Coronary artery (tissue), 2 donors: Measurements from ENCODE around the gene FBXL19.

Experiments
- DNase-seq: peaks from one replicate; pipeline ENCODE4 v3.0.0-alpha.2; 2017; ENCODE audit warnings: low spot score
- H3K27ac ChIP-seq, 2 donors: fragments of 200-600 bp; sonication (generic); one replicate each; pipeline ENCODE4 v1.5.1; 2016 to 2019
- H3K4me3 ChIP-seq: fragments of 200-600 bp; sonication (generic); 2 replicates; pipeline ENCODE4 v1.5.1; 2016; ENCODE audit warnings: mild to moderate bottlenecking, moderate library complexity
- TF ChIP-seq, protein P1 (sequence below): fragments of 200-600 bp; sonication (generic); IDR thresholded peaks from one replicate; pipeline ENCODE4 v1.5.1; 2019; ENCODE audit warnings: antibody characterized with exemption

Gene FBXL19, protein sequence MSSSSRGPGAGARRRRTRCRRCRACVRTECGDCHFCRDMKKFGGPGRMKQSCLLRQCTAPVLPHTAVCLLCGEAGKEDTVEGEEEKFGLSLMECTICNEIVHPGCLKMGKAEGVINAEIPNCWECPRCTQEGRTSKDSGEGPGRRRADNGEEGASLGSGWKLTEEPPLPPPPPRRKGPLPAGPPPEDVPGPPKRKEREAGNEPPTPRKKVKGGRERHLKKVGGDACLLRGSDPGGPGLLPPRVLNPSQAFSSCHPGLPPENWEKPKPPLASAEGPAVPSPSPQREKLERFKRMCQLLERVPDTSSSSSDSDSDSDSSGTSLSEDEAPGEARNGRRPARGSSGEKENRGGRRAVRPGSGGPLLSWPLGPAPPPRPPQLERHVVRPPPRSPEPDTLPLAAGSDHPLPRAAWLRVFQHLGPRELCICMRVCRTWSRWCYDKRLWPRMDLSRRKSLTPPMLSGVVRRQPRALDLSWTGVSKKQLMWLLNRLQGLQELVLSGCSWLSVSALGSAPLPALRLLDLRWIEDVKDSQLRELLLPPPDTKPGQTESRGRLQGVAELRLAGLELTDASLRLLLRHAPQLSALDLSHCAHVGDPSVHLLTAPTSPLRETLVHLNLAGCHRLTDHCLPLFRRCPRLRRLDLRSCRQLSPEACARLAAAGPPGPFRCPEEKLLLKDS

DNA sequence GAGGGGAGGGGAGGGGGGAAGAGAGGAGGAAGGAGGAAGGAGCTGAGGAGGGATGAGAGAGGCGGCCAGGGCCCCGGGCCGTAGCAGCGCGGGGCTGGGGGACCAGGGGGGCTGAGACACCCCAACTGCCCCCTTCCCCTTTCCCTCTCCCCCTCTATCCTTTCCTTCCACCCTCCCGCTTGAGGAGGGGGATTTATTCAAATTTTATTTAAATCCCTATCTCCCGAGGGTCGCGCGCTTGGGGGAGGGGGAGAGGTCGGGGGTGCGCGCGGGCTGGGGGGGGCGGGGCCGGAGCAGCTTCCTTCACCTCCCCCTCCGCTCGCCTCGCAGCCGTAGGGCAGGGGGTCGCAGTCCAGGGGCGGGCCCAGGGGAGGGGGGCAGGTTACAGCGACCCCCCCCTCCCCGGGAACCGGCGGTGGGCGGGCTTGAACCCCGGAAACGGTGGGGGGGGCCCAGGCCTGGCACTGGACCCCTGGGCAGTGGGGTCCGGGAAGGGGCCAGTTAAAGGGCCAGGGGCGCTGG is at the start of gene FBXL19:
FBXL19 (plus strand) TSS at position 19 of the 522 bp plus-strand sequence. CDS start 2,183 bp downstream, outside the sequence.
- Histone ChIP-seq H3K4me3 (peak within 1 kb of the TSS; percentile 82), H3K27ac (peak within 1 kb of the TSS; percentile 93 to 95)
- peak; percentile 85 for DNase-seq
- TF ChIP-seq, protein P1, sequence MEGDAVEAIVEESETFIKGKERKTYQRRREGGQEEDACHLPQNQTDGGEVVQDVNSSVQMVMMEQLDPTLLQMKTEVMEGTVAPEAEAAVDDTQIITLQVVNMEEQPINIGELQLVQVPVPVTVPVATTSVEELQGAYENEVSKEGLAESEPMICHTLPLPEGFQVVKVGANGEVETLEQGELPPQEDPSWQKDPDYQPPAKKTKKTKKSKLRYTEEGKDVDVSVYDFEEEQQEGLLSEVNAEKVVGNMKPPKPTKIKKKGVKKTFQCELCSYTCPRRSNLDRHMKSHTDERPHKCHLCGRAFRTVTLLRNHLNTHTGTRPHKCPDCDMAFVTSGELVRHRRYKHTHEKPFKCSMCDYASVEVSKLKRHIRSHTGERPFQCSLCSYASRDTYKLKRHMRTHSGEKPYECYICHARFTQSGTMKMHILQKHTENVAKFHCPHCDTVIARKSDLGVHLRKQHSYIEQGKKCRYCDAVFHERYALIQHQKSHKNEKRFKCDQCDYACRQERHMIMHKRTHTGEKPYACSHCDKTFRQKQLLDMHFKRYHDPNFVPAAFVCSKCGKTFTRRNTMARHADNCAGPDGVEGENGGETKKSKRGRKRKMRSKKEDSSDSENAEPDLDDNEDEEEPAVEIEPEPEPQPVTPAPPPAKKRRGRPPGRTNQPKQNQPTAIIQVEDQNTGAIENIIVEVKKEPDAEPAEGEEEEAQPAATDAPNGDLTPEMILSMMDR, result no peak

DNA sequence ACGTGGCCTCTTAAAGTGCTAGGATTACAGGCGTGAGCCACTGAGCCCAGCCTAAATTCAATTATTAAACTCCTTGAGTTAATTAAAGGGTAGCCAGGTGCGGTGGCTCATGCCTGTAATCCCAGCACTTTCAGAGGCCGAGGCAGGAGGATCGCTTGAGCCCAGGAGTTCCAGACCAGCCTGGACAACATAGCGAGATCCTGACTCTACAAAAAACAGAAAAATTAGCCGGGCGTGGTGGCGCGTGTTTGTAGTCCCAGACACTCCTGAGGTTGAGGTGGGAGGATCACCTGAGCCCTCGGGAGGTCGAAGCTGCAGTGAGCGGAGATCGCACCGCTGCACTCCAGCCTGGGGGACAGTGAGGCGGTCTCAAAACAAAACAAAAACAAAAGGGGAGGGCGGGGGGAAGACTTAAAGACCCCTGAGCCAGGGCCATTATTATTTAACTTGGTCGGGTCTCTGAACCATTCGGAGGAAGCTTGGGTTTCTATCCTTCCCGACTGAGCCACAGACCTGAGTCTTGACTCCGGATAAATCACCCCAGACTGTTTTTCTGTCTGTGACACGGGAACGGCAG is 49.0 kb upstream of the FBXL19 start:
- Histone ChIP-seq H3K4me3 (peak overlapping the region; percentile 89), H3K27ac (peak overlapping the region; percentile 76 to 93)
- TF ChIP-seq, protein P1, result no peak
- DNase-seq, result no peak

GRCh38 chr16:30874821-30875717 is 48.3 kb upstream of the FBXL19 start:
- DNase-seq, result peak; percentile 90
- Histone ChIP-seq H3K27ac (peak overlapping the region; percentile 76 to 93), H3K4me3 (peak overlapping the region; percentile 89)
- TF ChIP-seq, protein P1, result no peak

DNA sequence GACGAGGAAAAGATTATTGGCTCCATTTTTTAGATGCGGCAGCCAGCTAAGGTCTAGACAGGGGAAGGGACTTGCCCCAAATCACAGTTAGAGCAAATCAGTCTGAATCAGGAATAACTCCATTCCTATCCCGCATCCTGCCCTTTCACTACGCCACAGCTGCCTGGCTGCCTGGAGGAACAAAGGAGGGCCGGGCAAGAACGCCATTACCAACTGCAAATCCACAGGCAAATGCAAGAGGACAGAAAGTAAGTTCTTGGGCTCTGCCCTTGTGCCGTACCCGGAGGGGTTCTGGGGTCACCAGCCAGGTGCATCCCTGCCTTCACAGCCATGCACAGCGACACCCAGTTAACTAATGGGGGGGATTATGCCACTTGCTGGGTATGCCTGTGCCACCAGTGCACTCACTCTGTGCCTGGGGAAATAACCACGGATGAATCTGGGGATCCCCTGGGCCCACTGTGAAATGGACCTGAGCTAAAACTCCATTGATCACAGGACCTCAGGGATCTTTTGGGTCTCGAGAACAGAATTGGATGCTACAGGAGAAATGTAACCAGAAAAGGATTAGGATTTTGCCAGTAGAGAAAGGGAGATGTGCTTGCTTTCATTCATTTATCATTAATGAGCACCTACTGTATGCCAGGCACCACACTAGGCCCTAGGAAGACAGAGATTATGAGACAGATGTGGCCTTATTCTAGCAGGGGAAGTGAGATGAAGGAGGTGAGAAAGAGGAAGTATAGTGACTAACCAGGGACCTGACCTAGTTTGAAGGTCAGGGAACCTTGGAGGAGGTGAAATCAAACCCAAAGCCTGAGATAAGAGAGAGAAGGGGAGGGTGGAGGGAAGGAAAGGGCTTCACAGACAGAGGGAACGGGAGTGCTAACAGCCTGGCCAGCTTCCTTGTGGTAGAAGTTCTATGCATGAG is 47.2 kb upstream of the FBXL19 start:
- Histone ChIP-seq H3K27ac (peak overlapping the region; percentile 76 to 93), H3K4me3 (peak overlapping the region; percentile 89)
- no peak for DNase-seq
- TF ChIP-seq, protein P1, result no peak

DNA sequence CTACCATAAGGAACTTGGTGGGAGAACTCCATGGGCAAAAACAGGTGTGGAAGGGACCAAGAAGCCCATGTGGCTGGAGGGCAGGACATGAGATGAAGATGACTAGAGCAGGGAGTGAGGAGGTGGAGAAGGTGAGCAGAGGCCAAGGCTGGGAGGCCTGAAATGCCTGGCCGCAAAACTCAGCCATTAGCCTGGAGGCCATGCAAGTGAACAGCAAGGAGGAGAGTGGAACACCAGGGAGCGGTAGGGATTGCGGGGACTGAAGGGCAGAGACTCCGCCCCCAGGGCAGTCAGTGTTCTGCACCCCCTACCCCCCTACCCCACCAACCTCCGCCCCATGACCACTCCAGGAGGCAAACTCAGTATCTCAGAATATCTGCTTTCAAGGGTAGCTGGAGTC is 46.5 kb upstream of the FBXL19 start:
- DNase-seq, result no peak
- Histone ChIP-seq H3K27ac (no peak overlapping the region), H3K4me3 (peak overlapping the region; percentile 89)
- TF ChIP-seq, protein P1, result no peak
